H1 (cell line): Measurements from ENCODE around the gene MEF2B. TPM values are rescaled to one million over a fixed set of nuclear protein-coding genes. Genes with fewer than 3 reads are reported as not detected.

ENCODE experiments used
- ASH2L ChIP-seq: fragments of 200-600, 300-600 bp; sonication (generic); IDR thresholded peaks from one replicate; pipeline ENCODE4 v1.7.1; 2017; ENCODE audit warnings: low read length
- BACH1 ChIP-seq: IDR thresholded peaks from 2 replicates; pipeline ENCODE4 v1.6.1; 2012; ENCODE audit warnings: low read length, improper control_type of control experiment
- BCL11A ChIP-seq, 2 experiments: IDR thresholded peaks; one replicate each; pipeline ENCODE4 v1.6.1; 2011; ENCODE audit warnings: low read depth in 2 of 2, low read length in 2 of 2, mild to moderate bottlenecking in 2 of 2
- CEBPB ChIP-seq: IDR thresholded peaks from 2 replicates; pipeline ENCODE4 v1.6.1; 2012; ENCODE audit warnings: low read depth, low read length
- CHD1 ChIP-seq: IDR thresholded peaks from 2 replicates; pipeline ENCODE4 v1.6.1; 2012; ENCODE audit warnings: low read depth, low read length, improper control_type of control experiment
- CHD2 ChIP-seq: IDR thresholded peaks from 2 replicates; pipeline ENCODE4 v1.6.1; 2012; ENCODE audit warnings: low read length, improper control_type of control experiment
- EGR1 ChIP-seq: IDR thresholded peaks from 2 replicates; pipeline ENCODE4 v1.6.1; 2011; ENCODE audit warnings: low read depth, low read length, borderline replicate concordance
- GABPA ChIP-seq: IDR thresholded peaks from 2 replicates; pipeline ENCODE4 v1.6.1; 2011; ENCODE audit warnings: mild to moderate bottlenecking, low read length, moderate library complexity, borderline replicate concordance; ENCODE audit not compliant: insufficient read depth
- HDAC2 ChIP-seq, 2 experiments: fragments of 300-600 bp in 1 of 2; sonication (generic) in 1 of 2; IDR thresholded peaks; 2 replicates each; pipeline ENCODE4 v1.6.1; 2011 to 2012; ENCODE audit warnings: low read depth in 2 of 2, low read length in 2 of 2, mild to moderate bottlenecking in 2 of 2, moderate library complexity in 2 of 2, borderline replicate concordance in 1 of 2, inconsistent platforms in 1 of 2
- JUN ChIP-seq: IDR thresholded peaks from 2 replicates; pipeline ENCODE4 v1.6.1; 2011; ENCODE audit warnings: low read depth, mild to moderate bottlenecking, improper control_type of control experiment, low read length
- POLR2AphosphoS5 ChIP-seq: IDR thresholded peaks from 2 replicates; pipeline ENCODE4 v1.6.1; 2011; ENCODE audit warnings: low read depth, low read length
- RBBP5 ChIP-seq: IDR thresholded peaks from 2 replicates; pipeline ENCODE4 v1.7.1; 2012; ENCODE audit warnings: low read depth, mild to moderate bottlenecking, inconsistent platforms, low read length, moderate library complexity, borderline replicate concordance
- SP1 ChIP-seq: IDR thresholded peaks from 2 replicates; pipeline ENCODE4 v1.6.1; 2011; ENCODE audit warnings: low read depth, low read length
- SP4 ChIP-seq: IDR thresholded peaks from 2 replicates; pipeline ENCODE4 v1.6.1; 2012; ENCODE audit warnings: low read length, inconsistent platforms
- SRF ChIP-seq: IDR thresholded peaks from 2 replicates; pipeline ENCODE4 v1.6.1; 2011; ENCODE audit warnings: mild to moderate bottlenecking, low read depth, low read length, moderate library complexity
- TAF1 ChIP-seq: IDR thresholded peaks from 2 replicates; pipeline ENCODE4 v1.6.1; 2011; ENCODE audit warnings: mild to moderate bottlenecking, low read depth, low read length
- TCF12 ChIP-seq: IDR thresholded peaks from 2 replicates; pipeline ENCODE4 v1.6.1; 2011; ENCODE audit warnings: low read depth, mild to moderate bottlenecking, low read length
- polyA plus RNA-seq, 7 experiments: library from polyadenylated mRNA; depleted of rRNA in 3 of 7; stranded (reverse) in 5 of 7; unstranded in 2 of 7; fragments of >200 nt in 5 of 7; fragments of 200-250 nt in 2 of 7; gene quantifications; 1 replicate in 5 of 7; 2 replicates in 1 of 7; 4 replicates in 1 of 7; pipeline versions ENCODE4 v1.2.1 to v1.2.3, GENCODE V29; 2011 to 2013; ENCODE audit warnings: missing spikeins in 2 of 7, mixed read lengths in 2 of 7
- total RNA-seq: library from RNA; stranded (reverse); fragmentation: NEBNext Ultra II Directional; extraction: Animal tissue kit (Norgen Biotek cat#: 25700); gene quantifications from 2 replicates; pipeline ENCODE4 v1.2.1, GENCODE V29; 2021
- TF ChIP-seq, protein P1 (sequence below): IDR thresholded peaks from 2 replicates; pipeline ENCODE4 v1.6.1; 2011; ENCODE audit warnings: low read depth, mild to moderate bottlenecking, low read length; ENCODE audit not compliant: insufficient read depth
- TF ChIP-seq, protein P2 (sequence below): IDR thresholded peaks from 2 replicates; pipeline ENCODE4 v1.6.1; 2012; ENCODE audit warnings: inconsistent platforms
- TF ChIP-seq, protein P3 (sequence below): IDR thresholded peaks from 2 replicates; pipeline ENCODE4 v1.6.1; 2012; ENCODE audit warnings: low read length, inconsistent platforms

Gene MEF2B
- total and polyA plus RNA-seq, 2 of the 8 experiments (the other 6 are each of a cell fraction or from before 2014, with no cell fraction given) = 2.8 to 3.7 TPM

DNA sequence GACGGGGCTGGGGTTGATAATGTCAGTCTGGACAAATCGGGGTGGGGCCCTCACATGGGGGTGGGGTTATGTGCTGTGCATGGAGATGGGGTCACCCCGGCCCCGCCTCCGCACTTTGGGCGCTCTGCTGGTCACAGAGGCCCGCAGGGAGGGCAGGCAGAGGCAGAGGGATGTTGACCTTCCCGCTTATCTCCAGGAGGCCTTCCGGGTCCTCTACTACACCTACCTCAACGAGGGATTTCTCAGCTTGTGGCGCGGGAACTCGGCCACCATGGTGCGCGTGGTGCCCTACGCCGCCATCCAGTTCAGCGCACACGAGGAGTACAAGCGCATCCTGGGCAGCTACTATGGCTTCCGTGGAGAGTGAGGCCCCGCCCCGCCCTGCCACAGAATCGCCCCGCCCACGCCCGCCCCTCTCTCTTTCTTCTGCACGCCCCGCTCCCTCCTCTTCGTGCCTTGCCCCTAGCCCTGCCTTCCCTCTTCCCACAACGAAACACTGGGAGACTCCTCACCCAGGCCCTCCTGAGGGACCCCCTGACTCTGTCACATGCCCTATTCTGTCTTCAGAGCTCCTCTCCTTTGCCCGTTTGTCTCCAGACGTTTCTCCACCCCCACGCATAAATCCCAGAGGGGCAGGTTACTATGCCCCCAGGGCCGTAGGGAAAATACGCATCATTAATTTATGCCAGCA lies 64.6 kb downstream of the MEF2B start (continued):
- TF ChIP-seq SP4 (no peak; the same call in 1 of the 2 replicates), JUN (no peak), HDAC2 (IDR thresholded peaks at IDR 0.05; ENCODE audit: borderline replicate concordance in 1 of 2, low read depth in 2 of 2, low read length in 2 of 2) (no peak), CEBPB (no peak), ASH2L (peak; percentile 86), CHD2 (no peak), EGR1 (no peak), BCL11A (IDR thresholded peaks at IDR 0.05; ENCODE audit: low read depth in 2 of 2, low read length in 2 of 2) (no peak), RBBP5 (no peak), BACH1 (no peak; the same call in 1 of the 2 replicates), GABPA (no peak), TCF12 (no peak), SP1 (0 out of 2 replicates have a peak, but pooled peaks have one; percentile 15), CHD1 (no peak), TAF1 (peak; percentile 72), SRF (no peak), POLR2AphosphoS5 (peak; percentile 95)
- TF ChIP-seq, protein P1, sequence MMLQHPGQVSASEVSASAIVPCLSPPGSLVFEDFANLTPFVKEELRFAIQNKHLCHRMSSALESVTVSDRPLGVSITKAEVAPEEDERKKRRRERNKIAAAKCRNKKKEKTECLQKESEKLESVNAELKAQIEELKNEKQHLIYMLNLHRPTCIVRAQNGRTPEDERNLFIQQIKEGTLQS = no peak
- TF ChIP-seq, protein P2, sequence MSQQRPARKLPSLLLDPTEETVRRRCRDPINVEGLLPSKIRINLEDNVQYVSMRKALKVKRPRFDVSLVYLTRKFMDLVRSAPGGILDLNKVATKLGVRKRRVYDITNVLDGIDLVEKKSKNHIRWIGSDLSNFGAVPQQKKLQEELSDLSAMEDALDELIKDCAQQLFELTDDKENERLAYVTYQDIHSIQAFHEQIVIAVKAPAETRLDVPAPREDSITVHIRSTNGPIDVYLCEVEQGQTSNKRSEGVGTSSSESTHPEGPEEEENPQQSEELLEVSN = peak; percentile 85
- TF ChIP-seq, protein P3, sequence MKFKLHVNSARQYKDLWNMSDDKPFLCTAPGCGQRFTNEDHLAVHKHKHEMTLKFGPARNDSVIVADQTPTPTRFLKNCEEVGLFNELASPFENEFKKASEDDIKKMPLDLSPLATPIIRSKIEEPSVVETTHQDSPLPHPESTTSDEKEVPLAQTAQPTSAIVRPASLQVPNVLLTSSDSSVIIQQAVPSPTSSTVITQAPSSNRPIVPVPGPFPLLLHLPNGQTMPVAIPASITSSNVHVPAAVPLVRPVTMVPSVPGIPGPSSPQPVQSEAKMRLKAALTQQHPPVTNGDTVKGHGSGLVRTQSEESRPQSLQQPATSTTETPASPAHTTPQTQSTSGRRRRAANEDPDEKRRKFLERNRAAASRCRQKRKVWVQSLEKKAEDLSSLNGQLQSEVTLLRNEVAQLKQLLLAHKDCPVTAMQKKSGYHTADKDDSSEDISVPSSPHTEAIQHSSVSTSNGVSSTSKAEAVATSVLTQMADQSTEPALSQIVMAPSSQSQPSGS = no peak
- TF ChIP-seq, all 59 proteins: peak for 14
